Fibroblast of mammary gland (primary cell): ENCODE data around the gene DNAAF8.

Experiments used
- DNase-seq: peaks from one replicate; pipeline ENCODE4 v3.0.0-alpha.2; 2010; ENCODE audit warnings: low read depth
- H3K4me3 ChIP-seq: 2 replicates; pipeline ENCODE4 v1.5.1; 2011; ENCODE audit warnings: low read depth, mild to moderate bottlenecking, low read length, moderate library complexity; ENCODE audit not compliant: control insufficient read depth
- TF ChIP-seq, protein P1 (sequence below): conservative IDR thresholded peaks from 2 replicates; pipeline ENCODE4 v1.5.1; 2011; ENCODE audit warnings: low read depth, low read length, inconsistent platforms; ENCODE audit not compliant: control insufficient read depth, insufficient read depth

The DNAAF8 gene

DNA sequence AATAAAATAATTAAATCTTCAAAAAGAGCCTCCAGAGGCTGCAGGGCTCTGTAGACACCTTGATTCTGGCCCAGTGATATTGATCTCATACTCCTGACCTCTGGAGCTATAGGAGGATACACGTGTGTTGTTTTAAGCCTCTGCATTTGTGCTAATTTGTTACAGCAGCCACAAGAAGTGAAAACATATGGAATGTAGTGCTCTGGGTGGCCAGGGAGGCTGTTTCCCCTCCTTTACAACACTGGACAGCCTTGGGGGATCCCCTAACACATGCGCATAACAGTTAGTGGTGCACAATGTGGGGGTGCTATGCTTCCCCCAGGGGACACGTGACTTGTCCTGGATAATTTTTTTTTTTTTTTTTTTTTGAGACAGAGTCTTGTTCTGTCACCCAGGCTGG lies 37.3 kb downstream of the DNAAF8 start:
- H3K4me3 ChIP-seq: no peak overlapping the region
- DNase-seq: no peak
- TF ChIP-seq, protein P1, sequence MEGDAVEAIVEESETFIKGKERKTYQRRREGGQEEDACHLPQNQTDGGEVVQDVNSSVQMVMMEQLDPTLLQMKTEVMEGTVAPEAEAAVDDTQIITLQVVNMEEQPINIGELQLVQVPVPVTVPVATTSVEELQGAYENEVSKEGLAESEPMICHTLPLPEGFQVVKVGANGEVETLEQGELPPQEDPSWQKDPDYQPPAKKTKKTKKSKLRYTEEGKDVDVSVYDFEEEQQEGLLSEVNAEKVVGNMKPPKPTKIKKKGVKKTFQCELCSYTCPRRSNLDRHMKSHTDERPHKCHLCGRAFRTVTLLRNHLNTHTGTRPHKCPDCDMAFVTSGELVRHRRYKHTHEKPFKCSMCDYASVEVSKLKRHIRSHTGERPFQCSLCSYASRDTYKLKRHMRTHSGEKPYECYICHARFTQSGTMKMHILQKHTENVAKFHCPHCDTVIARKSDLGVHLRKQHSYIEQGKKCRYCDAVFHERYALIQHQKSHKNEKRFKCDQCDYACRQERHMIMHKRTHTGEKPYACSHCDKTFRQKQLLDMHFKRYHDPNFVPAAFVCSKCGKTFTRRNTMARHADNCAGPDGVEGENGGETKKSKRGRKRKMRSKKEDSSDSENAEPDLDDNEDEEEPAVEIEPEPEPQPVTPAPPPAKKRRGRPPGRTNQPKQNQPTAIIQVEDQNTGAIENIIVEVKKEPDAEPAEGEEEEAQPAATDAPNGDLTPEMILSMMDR: no peak

DNA sequence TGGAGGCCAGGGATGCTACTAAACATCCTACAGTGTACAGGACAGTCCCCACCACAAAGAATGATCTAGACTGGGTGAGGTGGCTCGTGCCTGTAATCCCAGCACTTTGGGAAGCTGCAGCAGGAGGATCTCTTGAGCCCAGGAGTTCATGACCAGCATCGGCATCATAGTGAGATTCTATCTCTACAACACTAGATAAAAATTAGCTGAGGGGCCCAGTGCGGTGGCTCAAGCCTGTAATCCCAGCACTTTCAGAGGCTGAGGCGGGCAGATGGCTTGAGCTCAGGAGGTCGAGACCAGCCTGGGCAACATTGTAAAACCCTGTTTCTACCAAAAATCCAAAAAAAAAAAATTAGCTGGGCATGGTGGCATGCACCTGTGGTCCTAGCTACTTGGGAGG lies 38.0 kb downstream of the DNAAF8 start:
- no peak for DNase-seq
- TF ChIP-seq, protein P1: no peak
- no peak overlapping the region for H3K4me3 ChIP-seq

DNA sequence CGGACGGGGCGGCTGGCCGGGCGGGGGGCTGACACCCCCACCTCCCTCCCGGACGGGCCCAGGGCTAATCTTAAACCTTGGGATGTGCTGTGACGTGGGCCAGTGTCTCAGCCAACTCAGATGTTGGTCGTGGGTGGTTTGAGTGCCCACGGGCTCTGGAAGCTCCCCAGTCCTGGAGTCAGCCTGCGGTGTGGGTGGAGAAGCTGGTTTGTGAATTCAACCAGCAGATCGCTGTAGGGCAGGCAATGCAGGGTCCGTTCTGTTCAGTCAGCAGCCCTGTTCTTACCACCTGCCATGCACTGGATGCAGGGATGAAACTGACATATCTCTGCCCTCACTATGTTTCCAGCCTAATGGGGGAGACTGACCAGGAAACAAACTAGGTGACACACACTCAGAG lies 40.7 kb downstream of the DNAAF8 start:
- DNase-seq: no peak
- no peak overlapping the region for H3K4me3 ChIP-seq
- TF ChIP-seq, protein P1: no peak

DNA sequence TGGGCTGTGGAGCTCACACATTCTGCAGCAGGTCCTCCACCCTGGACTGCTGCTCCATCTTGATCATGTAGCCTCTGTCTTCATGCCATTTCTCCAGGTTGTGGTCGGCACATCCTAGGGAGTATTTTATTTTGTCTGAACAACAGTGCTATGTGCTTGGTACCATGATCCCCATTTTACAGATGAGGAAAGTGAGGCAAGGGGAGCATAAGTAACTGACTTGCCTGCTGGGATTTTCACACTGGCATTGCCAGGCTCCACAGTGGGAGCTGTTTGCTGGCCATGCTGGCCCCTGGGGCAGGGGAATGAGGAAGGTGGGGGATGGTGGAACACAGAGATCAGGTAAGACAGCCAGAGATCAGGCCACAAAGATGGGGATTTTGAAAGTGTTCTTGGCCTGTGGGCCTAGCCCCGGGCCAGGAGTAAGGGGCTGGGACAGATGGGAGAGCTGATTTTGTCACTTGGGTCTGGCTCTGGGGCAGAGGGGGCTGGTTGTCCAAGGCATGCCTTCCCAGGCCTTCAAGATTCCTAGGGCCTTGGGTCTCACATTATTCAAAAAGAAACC lies 41.9 kb downstream of the DNAAF8 start:
- TF ChIP-seq, protein P1: no peak
- DNase-seq: no peak
- no peak overlapping the region for H3K4me3 ChIP-seq

DNA sequence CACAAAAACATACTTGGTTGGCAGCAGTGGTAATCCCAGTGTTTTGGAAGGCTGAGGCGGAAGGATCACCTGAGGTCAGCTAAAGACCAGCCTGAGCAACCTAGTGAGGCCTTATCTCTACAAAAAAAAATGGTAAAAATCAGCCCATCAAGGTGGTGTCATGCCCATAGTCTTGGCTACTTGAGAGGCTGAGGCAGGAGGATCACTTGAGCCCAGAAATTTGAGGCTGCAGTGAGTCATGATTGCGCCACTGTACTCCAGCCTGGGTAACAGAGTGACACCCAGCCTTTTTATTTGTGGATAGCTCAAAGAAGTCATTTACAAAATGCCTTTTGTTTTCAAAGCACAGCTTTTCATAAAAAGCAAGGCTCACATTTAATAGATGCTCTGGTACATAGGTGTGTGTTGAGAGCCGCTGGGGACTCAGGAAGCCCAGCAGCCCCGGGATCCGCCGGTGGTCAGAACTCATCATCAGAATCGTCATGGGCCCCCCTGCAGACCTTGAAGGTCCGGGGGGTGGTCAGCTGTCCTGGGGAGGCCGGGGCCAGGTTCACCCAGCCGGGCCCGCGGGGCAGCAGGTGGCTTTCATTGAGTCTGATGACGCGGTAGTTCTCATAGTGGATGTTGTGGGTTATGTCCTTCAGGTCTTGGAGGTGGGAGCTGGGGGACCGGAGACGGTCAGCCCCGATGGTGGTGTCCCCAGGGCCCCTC lies 43.2 kb downstream of the DNAAF8 start:
- TF ChIP-seq, protein P1: no peak
- no peak for DNase-seq
- H3K4me3 ChIP-seq: no peak overlapping the region

DNA sequence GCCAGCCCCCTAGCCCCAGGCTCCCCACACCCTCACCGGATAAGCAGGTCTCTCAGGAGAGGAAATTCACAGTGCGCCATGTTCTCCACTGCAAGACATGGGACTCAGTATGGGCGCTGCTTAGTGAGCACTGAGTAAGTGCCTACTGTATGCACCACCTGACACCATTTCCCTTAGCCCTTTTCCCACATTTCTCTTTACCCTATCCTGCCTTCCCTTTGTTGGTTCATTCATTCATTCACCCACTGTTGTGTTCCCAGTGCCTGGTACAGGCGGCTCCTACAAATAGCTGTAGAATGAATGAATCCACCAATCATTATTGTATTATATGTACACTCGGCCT lies 43.7 kb downstream of the DNAAF8 start:
- TF ChIP-seq, protein P1: no peak
- H3K4me3 ChIP-seq: no peak overlapping the region
- no peak for DNase-seq
